ENCODE results near the gene GATAD1.

GATAD1 gene

DNA sequence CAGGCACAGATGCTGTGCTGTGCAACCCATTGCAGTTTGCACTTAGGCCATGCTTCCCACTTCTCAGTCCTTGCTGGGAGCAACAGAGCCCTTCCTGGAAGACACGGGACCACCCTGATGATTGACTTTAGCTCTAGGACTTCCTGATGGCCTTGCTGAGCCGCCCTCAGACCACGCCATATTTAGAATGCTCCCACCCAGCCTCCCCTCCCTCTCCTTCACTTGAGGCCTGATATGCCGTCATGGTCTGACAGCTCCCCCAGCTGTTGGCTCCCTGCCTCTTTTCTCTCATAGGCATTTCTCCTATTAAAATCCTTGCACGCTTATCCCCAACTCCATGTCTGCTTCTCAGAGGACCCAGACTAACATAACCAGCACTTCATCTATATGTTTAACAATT is 29.4 kb upstream of the GATAD1 start:
- in situ Hi-C loops (cut with HindIII; ENCODE audit: low pct_ligation_motif_present, low sequenced_read_pairs) = no loop called here
- DNase-seq = no peak
- TF ChIP-seq CTCF (IDR thresholded peaks at IDR 0.05; ENCODE audit: low read depth, low read length, missing control alignments) = no peak
- Histone ChIP-seq H3K4me3 (ENCODE audit: low read depth, low read length) (no peak overlapping the region), H3K27ac (no peak overlapping the region), H3K36me3 (replicated peaks) (no peaks in the 10 kb centered on the region), H3K27me3 (replicated peaks) (no peaks in the 10 kb centered on the region)

GRCh38 chr7:92421676-92422435 is 25.4 kb upstream of the GATAD1 start:
- no peak for DNase-seq
- Histone ChIP-seq H3K27ac (no peak overlapping the region), H3K27me3 (replicated peaks) (no peaks in the 10 kb centered on the region), H3K4me3 (ENCODE audit: low read depth, low read length) (no peak overlapping the region), H3K36me3 (replicated peaks) (no peaks in the 10 kb centered on the region)
- in situ Hi-C loops (cut with HindIII; ENCODE audit: low pct_ligation_motif_present, low sequenced_read_pairs) = no loop called here
- TF ChIP-seq CTCF (IDR thresholded peaks at IDR 0.05; ENCODE audit: low read depth, low read length, missing control alignments) = no peak

DNA sequence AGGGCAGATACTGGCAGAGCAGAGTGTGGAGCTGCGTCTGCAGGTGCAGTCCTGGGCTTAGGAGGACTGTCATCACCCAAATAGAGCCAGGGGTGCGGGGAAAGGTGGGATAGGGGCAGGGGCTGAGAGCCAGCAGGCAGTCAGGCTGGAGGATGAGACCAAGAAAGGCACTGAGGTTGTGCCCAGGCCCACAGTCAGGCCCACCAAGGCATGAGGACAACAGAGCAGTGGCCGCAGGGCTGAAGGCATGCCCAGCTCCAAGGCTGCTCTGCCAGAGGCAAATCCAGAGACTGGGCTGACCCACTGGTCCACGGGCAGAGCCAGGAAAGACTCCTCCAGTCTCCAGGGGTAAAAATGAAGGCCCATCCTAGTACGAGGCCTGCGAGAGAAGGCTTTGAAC is 24.4 kb upstream of the GATAD1 start:
- no peaks in the 10 kb centered on the region for H3K36me3 ChIP-seq (replicated peaks)
- H3K27me3 ChIP-seq (replicated peaks) = no peaks in the 10 kb centered on the region
- in situ Hi-C loops (cut with HindIII; ENCODE audit: low pct_ligation_motif_present, low sequenced_read_pairs) = no loop called here
- no peak for DNase-seq
- TF ChIP-seq CTCF (IDR thresholded peaks at IDR 0.05; ENCODE audit: low read depth, low read length, missing control alignments) = no peak
- H3K4me3 ChIP-seq (ENCODE audit: low read depth, low read length) = no peak overlapping the region
- H3K27ac ChIP-seq = no peak overlapping the region

DNA sequence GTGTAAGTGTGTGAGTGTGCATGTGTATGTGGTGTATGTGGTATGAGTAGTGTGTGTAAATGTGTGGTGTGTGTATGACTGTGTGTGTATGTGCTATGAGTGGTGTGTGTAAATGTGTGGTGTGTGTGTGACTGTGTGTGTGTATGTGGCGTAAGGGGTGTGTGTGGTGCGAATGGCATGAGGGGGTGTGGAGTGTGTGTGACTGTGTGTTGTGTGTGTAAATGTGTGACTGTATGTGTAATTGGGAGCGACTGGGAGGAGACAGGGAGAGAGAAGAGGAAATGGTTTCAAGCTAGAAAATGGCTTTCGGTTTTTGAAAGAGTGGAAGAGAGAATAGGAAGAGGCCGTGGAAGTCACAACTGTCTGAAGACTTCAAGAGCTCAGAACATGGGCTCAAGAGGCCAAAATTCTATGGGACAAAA is 23.6 kb upstream of the GATAD1 start:
- TF ChIP-seq CTCF (IDR thresholded peaks at IDR 0.05; ENCODE audit: low read depth, low read length, missing control alignments) = no peak
- in situ Hi-C loops (cut with HindIII; ENCODE audit: low pct_ligation_motif_present, low sequenced_read_pairs) = no loop called here
- Histone ChIP-seq H3K4me3 (ENCODE audit: low read depth, low read length) (no peak overlapping the region), H3K27ac (no peak overlapping the region), H3K27me3 (replicated peaks) (no peaks in the 10 kb centered on the region), H3K36me3 (replicated peaks) (no peaks in the 10 kb centered on the region)
- no peak for DNase-seq

- in situ Hi-C loops (cut with HindIII; ENCODE audit: low pct_ligation_motif_present, low sequenced_read_pairs) = no loop called here
- DNase-seq = no peak
- peak; percentile 12 for TF ChIP-seq CTCF (IDR thresholded peaks at IDR 0.05; ENCODE audit: low read depth, low read length, missing control alignments)
Observed at GRCh38 chr7:92425311-92425947, 21.9 kb upstream of the GATAD1 start.

More at GRCh38 chr7:92425311-92425947, 21.9 kb upstream of the GATAD1 start:
- Histone ChIP-seq H3K36me3 (replicated peaks) (no peaks in the 10 kb centered on the region), H3K27ac (no peak overlapping the region), H3K27me3 (replicated peaks) (no peaks in the 10 kb centered on the region), H3K4me3 (ENCODE audit: low read depth, low read length) (no peak overlapping the region)

Measured in brain microvascular endothelial cell (primary cell).